NT2/D1 (cell line): ENCODE measurements around the gene STRBP.

Experiments used
- SUZ12 ChIP-seq: IDR thresholded peaks from 2 replicates; pipeline ENCODE4 v1.6.1; 2011; ENCODE audit not compliant: insufficient read length, insufficient read depth; ENCODE audit errors: extremely low read depth
- YY1 ChIP-seq: IDR thresholded peaks from 2 replicates; pipeline ENCODE4 v1.6.1; 2011; ENCODE audit not compliant: insufficient read length, insufficient read depth
- ZNF274 ChIP-seq: IDR thresholded peaks from 2 replicates; pipeline ENCODE4 v1.6.1; 2011; ENCODE audit warnings: mild to moderate bottlenecking, low read depth, low read length

GRCh38 chr9:123099042-123099441, 169.3 kb downstream of the STRBP start:
- no peak for TF ChIP-seq ZNF274
- TF ChIP-seq SUZ12 = no peak
- no peak for TF ChIP-seq YY1
